ENCODE results near the gene DHCR24. TPM values are rescaled to one million over a fixed set of nuclear protein-coding genes. Genes with fewer than 3 reads are reported as not detected.
A peak's percentile ranks its signal among the peaks of the same experiment; 100 is the strongest.

DHCR24 gene
- total RNA-seq, 1 donor from 2014 or later: 16.6 TPM

DNA sequence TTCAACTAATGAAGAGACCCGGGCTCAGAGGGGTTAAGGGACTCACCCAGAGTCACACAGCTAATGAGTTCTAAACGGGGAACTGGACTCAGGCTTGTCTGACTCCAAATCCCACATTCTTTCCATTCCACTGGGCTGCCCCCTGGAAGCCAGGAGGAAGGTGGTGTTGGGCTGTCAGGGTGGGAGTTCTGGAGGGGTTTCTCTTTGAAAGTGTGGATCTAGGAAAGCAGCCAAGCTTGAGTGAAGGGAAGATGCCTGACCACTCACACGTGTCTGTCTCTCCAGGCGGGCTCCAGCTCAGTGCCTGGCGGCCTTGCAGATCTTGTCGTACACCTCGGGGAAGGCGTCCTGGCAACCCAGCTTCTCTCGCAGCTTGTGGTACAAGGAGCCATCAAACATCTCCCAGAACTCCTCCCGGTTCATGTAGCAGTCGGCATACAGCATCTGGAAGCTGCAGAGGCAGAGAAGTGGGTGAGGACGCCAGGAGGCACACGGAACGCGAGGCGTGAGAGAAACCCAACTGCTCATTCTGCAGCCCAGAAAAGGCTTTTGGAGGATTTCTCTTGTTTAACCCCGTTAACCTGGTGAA is 35.0 kb downstream of the DHCR24 start:
- Histone ChIP-seq H3K9me3 (no peaks in the 10 kb centered on the region), H3K27me3 (no peaks in the 10 kb centered on the region), H3K4me3 (no peak overlapping the region), H3K36me3 (peaks cover 4 to 30% of the 10 kb centered on the region in 2 donors), H3K4me1 (no peaks in the 10 kb centered on the region), H3K27ac (no peak overlapping the region)
- intact Hi-C loops (cut with DNase I): no loop called here
- TF ChIP-seq, protein P1, sequence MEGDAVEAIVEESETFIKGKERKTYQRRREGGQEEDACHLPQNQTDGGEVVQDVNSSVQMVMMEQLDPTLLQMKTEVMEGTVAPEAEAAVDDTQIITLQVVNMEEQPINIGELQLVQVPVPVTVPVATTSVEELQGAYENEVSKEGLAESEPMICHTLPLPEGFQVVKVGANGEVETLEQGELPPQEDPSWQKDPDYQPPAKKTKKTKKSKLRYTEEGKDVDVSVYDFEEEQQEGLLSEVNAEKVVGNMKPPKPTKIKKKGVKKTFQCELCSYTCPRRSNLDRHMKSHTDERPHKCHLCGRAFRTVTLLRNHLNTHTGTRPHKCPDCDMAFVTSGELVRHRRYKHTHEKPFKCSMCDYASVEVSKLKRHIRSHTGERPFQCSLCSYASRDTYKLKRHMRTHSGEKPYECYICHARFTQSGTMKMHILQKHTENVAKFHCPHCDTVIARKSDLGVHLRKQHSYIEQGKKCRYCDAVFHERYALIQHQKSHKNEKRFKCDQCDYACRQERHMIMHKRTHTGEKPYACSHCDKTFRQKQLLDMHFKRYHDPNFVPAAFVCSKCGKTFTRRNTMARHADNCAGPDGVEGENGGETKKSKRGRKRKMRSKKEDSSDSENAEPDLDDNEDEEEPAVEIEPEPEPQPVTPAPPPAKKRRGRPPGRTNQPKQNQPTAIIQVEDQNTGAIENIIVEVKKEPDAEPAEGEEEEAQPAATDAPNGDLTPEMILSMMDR (IDR thresholded peaks at IDR 0.05): no peak
- DNase-seq (ENCODE audit: low spot score in 2 of 2): peak in 1 of 2 donors; percentile 60

DNA sequence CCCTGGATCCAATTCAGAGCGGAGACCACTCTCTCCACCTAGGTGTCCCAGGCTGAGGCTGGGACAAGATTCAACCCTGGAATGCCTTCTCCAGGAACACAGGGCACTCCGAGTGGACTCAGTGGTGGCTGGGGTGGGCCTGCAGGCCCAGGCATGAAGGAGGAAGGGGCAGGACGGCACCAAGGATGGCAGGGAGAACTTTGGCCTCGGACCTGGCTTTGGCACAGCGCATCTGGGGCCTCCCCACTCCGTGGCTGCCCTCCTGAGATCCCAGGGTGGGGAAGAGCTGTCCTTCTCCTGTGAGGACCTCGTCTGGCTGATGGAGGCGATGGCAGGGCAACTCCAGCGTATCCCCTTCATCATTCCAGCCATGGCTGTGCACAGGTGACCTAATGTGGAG is 35.6 kb downstream of the DHCR24 start:
- Histone ChIP-seq H3K4me3 (no peak overlapping the region), H3K27ac (peak overlapping the region; percentile 26 to 49), H3K27me3 (no peaks in the 10 kb centered on the region), H3K4me1 (no peaks in the 10 kb centered on the region), H3K9me3 (no peaks in the 10 kb centered on the region), H3K36me3 (peaks cover 4 to 30% of the 10 kb centered on the region in 2 donors)
- DNase-seq (ENCODE audit: low spot score in 2 of 2): peak in 1 of 2 donors; percentile 28
- TF ChIP-seq, protein P1 (IDR thresholded peaks at IDR 0.05): no peak
- intact Hi-C loops (cut with DNase I): no loop called here

DNA sequence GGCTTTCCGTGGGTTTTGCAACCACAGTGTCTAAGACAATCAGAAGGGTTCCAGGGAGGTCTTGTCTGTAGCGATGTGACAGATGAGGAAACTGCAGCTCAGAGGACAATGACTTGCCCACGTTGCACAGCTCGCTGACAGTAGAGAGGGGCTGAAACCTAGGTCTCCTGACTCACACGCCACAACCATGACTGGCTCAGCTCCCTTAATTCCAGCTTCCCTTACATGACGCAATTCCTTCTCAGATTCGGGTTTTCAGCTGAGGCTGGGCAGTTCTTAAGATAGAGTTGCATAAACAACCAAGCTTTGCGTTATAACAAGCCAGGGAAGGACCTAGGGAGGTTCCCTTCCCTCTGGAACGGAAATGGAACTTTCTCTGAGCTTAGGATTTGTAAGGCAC is 36.3 kb downstream of the DHCR24 start:
- Histone ChIP-seq H3K9me3 (no peaks in the 10 kb centered on the region), H3K36me3 (peaks cover 4 to 30% of the 10 kb centered on the region in 2 donors), H3K4me3 (no peak overlapping the region), H3K27me3 (no peaks in the 10 kb centered on the region), H3K27ac (peak overlapping the region; percentile 26 to 49), H3K4me1 (no peaks in the 10 kb centered on the region)
- intact Hi-C loops (cut with DNase I): no loop called here
- TF ChIP-seq, protein P1 (IDR thresholded peaks at IDR 0.05): no peak
- peak in 1 of 2 donors; percentile 68 for DNase-seq (ENCODE audit: low spot score in 2 of 2)

DNA sequence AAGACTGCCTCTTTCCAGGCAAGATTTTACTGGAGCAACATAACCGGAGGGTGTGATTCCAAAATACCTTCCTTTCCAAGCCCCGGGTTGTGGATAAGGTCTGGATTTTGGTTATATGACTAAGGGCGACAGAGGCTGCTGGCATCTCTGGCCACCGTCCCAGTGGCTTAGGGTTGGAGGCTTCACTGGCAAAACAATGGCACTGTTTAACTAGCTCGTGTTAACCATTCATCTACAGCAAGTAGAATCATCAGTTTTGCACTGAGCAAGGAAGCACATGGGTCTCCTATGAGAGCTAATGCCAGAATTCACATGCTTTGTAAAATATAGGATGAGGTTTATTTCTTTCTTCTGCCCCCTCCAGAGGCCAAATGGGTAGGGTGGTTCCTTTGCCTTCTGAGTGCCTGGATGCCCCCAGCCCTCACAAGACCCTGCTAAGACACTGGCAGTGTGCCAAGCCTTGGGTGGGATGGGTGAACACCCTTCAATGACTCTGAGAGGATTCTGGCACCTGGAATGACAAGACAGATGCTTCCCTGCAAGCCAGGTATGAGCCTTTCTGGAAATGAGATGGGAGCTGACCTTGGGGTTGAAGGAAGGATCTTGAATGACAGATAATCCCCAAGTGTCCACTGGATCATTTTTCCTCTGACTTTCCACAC is 36.8 kb downstream of the DHCR24 start:
- no peak overlapping the region for H3K27ac ChIP-seq
- peaks cover 4 to 30% of the 10 kb centered on the region in 2 donors for H3K36me3 ChIP-seq
- intact Hi-C loops (cut with DNase I): no loop called here
- no peaks in the 10 kb centered on the region for H3K27me3 ChIP-seq
- DNase-seq (ENCODE audit: low spot score in 2 of 2): peak in 1 of 2 donors; percentile 39
- H3K4me1 ChIP-seq: no peaks in the 10 kb centered on the region
- H3K4me3 ChIP-seq: no peak overlapping the region
- TF ChIP-seq, protein P1 (IDR thresholded peaks at IDR 0.05): no peak
- H3K9me3 ChIP-seq: no peaks in the 10 kb centered on the region

DNA sequence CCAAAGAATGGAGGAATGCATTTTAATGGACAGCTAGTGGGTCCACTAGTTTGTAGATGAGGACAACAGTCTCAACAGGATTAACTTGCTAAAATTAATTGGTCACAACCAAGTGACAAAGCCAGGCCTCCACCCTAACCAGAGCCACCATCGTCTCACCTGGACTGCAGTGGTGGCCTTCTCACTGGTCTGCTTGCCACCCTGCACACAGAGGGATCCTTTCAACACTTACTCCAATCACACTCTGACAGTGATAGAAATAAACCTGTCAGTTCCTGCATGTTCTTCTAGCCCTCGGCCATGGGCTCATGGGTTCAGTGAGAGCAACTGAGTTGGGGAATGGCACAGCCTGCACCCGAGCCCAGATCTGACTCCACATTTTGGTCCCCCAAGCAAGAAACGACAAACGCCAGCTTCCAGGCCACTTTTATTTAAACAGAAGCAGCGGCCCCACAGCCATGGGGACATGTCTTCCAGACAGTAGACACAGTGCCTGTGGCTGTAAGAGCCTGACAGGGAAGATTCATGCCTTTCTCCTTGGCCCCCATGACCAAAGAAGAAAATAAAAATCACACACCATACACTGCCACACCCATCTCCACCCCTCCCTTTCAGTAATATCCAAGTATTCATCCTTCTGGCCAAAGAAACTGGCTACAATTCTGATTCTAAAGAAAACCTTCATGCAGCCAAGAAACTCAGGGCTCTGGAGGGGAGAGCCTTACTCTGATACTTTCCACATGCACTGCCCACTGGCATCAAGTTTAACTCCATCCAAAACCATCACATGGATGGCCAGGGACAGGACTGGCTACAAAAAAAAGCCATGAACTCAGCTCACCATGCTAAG is 37.6 kb downstream of the DHCR24 start:
- TF ChIP-seq, protein P1 (IDR thresholded peaks at IDR 0.05): no peak
- H3K36me3 ChIP-seq: peaks cover 4 to 30% of the 10 kb centered on the region in 2 donors
- H3K9me3 ChIP-seq: no peaks in the 10 kb centered on the region
- peak in 1 of 2 donors; percentile 54 for DNase-seq (ENCODE audit: low spot score in 2 of 2)
- H3K27me3 ChIP-seq: no peaks in the 10 kb centered on the region
- H3K27ac ChIP-seq: no peak overlapping the region
- intact Hi-C loops (cut with DNase I): no loop called here
- no peak overlapping the region for H3K4me3 ChIP-seq
- no peaks in the 10 kb centered on the region for H3K4me1 ChIP-seq
